Measurements from ENCODE around the gene ITSN2. TPM values are rescaled to one million over a fixed set of nuclear protein-coding genes. Genes with fewer than 3 reads are reported as not detected.

The ITSN2 gene
- polyA plus RNA-seq, 1 donor (not counting 4 experiments of a cell fraction or from before 2014, with no cell fraction given): 19.7 TPM

GRCh38 chr2:24258718-24259117, 101.6 kb downstream of the ITSN2 start:
- Histone ChIP-seq H3K27ac (ENCODE audit: control insufficient read depth, insufficient read depth, low read length) (no peak overlapping the region), H3K36me3 (ENCODE audit: control insufficient read depth in 2 of 2, extremely low read depth in 1 of 2, insufficient read depth in 2 of 2, low read length in 2 of 2) (peaks cover 3 to 4% of the 10 kb centered on the region in 2 experiments), H3K79me2 (ENCODE audit: control insufficient read depth, insufficient read depth, low read length) (no peaks in the 10 kb centered on the region), H4K20me1 (ENCODE audit: control insufficient read depth, extremely low read depth, insufficient read depth, low read length) (no peaks in the 10 kb centered on the region), H3K4me2 (ENCODE audit: control insufficient read depth, extremely low read depth, insufficient read depth, low read depth, low read length) (no peak overlapping the region), H3K9me3 (ENCODE audit: control insufficient read depth, low read depth, low read length) (no peaks in the 10 kb centered on the region), H2AFZ (ENCODE audit: control insufficient read depth, low read length) (no peak overlapping the region), H3K9ac (ENCODE audit: control insufficient read depth, extremely low read depth, insufficient read depth, low read length) (no peak overlapping the region), H3K27me3 (ENCODE audit: control insufficient read depth, extremely low read depth, insufficient read depth, low read length) (no peaks in the 10 kb centered on the region), H3K9me1 (ENCODE audit: control insufficient read depth, extremely low read depth, insufficient read depth, low read length) (no peaks in the 10 kb centered on the region), H3K4me1 (ENCODE audit: control insufficient read depth, extremely low read depth, insufficient read depth, low read length) (no peaks in the 10 kb centered on the region), H3K4me3 (ENCODE audit: control insufficient read depth in 2 of 3, extremely low read depth in 1 of 3, insufficient read depth in 2 of 3, low read depth in 1 of 3, low read length in 3 of 3) (no peak overlapping the region)
- DNase-seq (ENCODE audit: low read depth, low spot score): no peak
- dilution Hi-C loops (cut with MboI; ENCODE audit: extremely low pct_ligation_motif_present, low sequenced_read_pairs): no loop called here
- no peak for FAIRE-seq
- TF ChIP-seq EZH2 (IDR thresholded peaks at IDR 0.05; ENCODE audit: low read length): no peak
- TF ChIP-seq, protein P1, sequence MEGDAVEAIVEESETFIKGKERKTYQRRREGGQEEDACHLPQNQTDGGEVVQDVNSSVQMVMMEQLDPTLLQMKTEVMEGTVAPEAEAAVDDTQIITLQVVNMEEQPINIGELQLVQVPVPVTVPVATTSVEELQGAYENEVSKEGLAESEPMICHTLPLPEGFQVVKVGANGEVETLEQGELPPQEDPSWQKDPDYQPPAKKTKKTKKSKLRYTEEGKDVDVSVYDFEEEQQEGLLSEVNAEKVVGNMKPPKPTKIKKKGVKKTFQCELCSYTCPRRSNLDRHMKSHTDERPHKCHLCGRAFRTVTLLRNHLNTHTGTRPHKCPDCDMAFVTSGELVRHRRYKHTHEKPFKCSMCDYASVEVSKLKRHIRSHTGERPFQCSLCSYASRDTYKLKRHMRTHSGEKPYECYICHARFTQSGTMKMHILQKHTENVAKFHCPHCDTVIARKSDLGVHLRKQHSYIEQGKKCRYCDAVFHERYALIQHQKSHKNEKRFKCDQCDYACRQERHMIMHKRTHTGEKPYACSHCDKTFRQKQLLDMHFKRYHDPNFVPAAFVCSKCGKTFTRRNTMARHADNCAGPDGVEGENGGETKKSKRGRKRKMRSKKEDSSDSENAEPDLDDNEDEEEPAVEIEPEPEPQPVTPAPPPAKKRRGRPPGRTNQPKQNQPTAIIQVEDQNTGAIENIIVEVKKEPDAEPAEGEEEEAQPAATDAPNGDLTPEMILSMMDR (optimal IDR thresholded peaks at IDR 0.05 in 1 of 3, IDR thresholded peaks at IDR 0.05 in 1 of 3, conservative IDR thresholded peaks at IDR 0.05 in 1 of 3; ENCODE audit: extremely low read depth in 1 of 3, insufficient read depth in 2 of 3, low read length in 3 of 3): no peak

GRCh38 chr2:24253303-24253919, 106.9 kb downstream of the ITSN2 start:
- Histone ChIP-seq H3K27me3 (ENCODE audit: control insufficient read depth, extremely low read depth, insufficient read depth, low read length) (no peaks in the 10 kb centered on the region), H3K9ac (ENCODE audit: control insufficient read depth, extremely low read depth, insufficient read depth, low read length) (no peak overlapping the region), H3K9me3 (ENCODE audit: control insufficient read depth, low read depth, low read length) (no peaks in the 10 kb centered on the region), H3K4me3 (ENCODE audit: control insufficient read depth in 2 of 3, extremely low read depth in 1 of 3, insufficient read depth in 2 of 3, low read depth in 1 of 3, low read length in 3 of 3) (no peak overlapping the region), H3K79me2 (ENCODE audit: control insufficient read depth, insufficient read depth, low read length) (no peaks in the 10 kb centered on the region), H3K9me1 (ENCODE audit: control insufficient read depth, extremely low read depth, insufficient read depth, low read length) (no peaks in the 10 kb centered on the region), H3K27ac (ENCODE audit: control insufficient read depth, insufficient read depth, low read length) (no peak overlapping the region), H4K20me1 (ENCODE audit: control insufficient read depth, extremely low read depth, insufficient read depth, low read length) (no peaks in the 10 kb centered on the region), H3K4me1 (ENCODE audit: control insufficient read depth, extremely low read depth, insufficient read depth, low read length) (no peaks in the 10 kb centered on the region), H3K4me2 (ENCODE audit: control insufficient read depth, extremely low read depth, insufficient read depth, low read depth, low read length) (no peak overlapping the region), H2AFZ (ENCODE audit: control insufficient read depth, low read length) (no peak overlapping the region), H3K36me3 (ENCODE audit: control insufficient read depth in 2 of 2, extremely low read depth in 1 of 2, insufficient read depth in 2 of 2, low read length in 2 of 2) (peaks cover 0 to 6% of the 10 kb centered on the region in 2 experiments)
- FAIRE-seq: no peak
- TF ChIP-seq EZH2 (IDR thresholded peaks at IDR 0.05; ENCODE audit: low read length): no peak
- TF ChIP-seq, protein P1 (optimal IDR thresholded peaks at IDR 0.05 in 1 of 3, IDR thresholded peaks at IDR 0.05 in 1 of 3, conservative IDR thresholded peaks at IDR 0.05 in 1 of 3; ENCODE audit: extremely low read depth in 1 of 3, insufficient read depth in 2 of 3, low read length in 3 of 3): no peak
- DNase-seq (ENCODE audit: low read depth, low spot score): no peak
- dilution Hi-C loops (cut with MboI; ENCODE audit: extremely low pct_ligation_motif_present, low sequenced_read_pairs): no loop called here

Data from keratinocyte (primary cell).